Daoy (cell line): ENCODE measurements around the gene CDKL5. TPM values are rescaled to one million over a fixed set of nuclear protein-coding genes. Genes with fewer than 3 reads are reported as not detected.

Source experiments
- DNase-seq: peaks from one replicate; pipeline ENCODE4 v3.0.0-alpha.2; 2015; ENCODE audit warnings: low read depth
- total RNA-seq: library from RNA; depleted of rRNA; stranded (reverse); fragments of >200 nt; shearing (Covaris generic); gene quantifications from 2 replicates; pipeline ENCODE4 v1.2.3, GENCODE V29; 2014; rRNA removed

CDKL5 gene
- total RNA-seq, 1 experiment from 2014 or later: 2.1 TPM

- no peak for DNase-seq
These were observed 273.6 kb downstream of the CDKL5 start for GRCh38 chrX:18698737-18699650.

GRCh38 chrX:18701621-18702361, 276.4 kb downstream of the CDKL5 start:
- peak; percentile 48 for DNase-seq

- peak; percentile 36 for DNase-seq
These were observed 277.2 kb downstream of the CDKL5 start for GRCh38 chrX:18702362-18703195.

Other genes with a start within 250 kb of the CDKL5 start
- not detected in 2 replicates for gene BEND2, start 204.7 kb upstream of the CDKL5 start, total RNA-seq
- 4.5 and 5.0 TPM in 2 replicates for gene SCML2, start 70.9 kb upstream of the CDKL5 start, total RNA-seq
- not detected in 2 replicates for gene RS1, start 246.5 kb downstream of the CDKL5 start, total RNA-seq